Measurements from ENCODE around the gene CATSPERD.

CATSPERD gene

GRCh38 chr19:5678071-5678718 lies 42.2 kb upstream of the CATSPERD start:
- no peak for TF ChIP-seq SIN3A (IDR thresholded peaks at IDR 0.05; ENCODE audit: borderline replicate concordance, insufficient read depth, low read length)
- no peak for TF ChIP-seq TAF1 (IDR thresholded peaks at IDR 0.05; ENCODE audit: borderline replicate concordance, insufficient read depth, low read length)
- no peak for TF ChIP-seq FOXP2 (optimal IDR thresholded peaks at IDR 0.05; ENCODE audit: borderline replicate concordance, extremely low read depth, extremely low read length, insufficient read depth)
- TF ChIP-seq POLR2AphosphoS5 (IDR thresholded peaks at IDR 0.05; ENCODE audit: low read depth, low read length) = no peak
- no peak for TF ChIP-seq REST (IDR thresholded peaks at IDR 0.05; ENCODE audit: insufficient read depth in 1 of 2, low read depth in 2 of 2, low read length in 2 of 2)

GRCh38 chr19:5679289-5680083 lies 41.0 kb upstream of the CATSPERD start:
- TF ChIP-seq REST (IDR thresholded peaks at IDR 0.05; ENCODE audit: insufficient read depth in 1 of 2, low read depth in 2 of 2, low read length in 2 of 2) (no peak), FOXP2 (optimal IDR thresholded peaks at IDR 0.05; ENCODE audit: borderline replicate concordance, extremely low read depth, extremely low read length, insufficient read depth) (peak; percentile 7), POLR2AphosphoS5 (IDR thresholded peaks at IDR 0.05; ENCODE audit: low read depth, low read length) (no peak)

GRCh38 chr19:5680084-5680436 lies 40.4 kb upstream of the CATSPERD start:
- no peak; the same call in 1 of the 2 replicates for TF ChIP-seq SIN3A (IDR thresholded peaks at IDR 0.05; ENCODE audit: borderline replicate concordance, insufficient read depth, low read length)
- TF ChIP-seq FOXP2 (optimal IDR thresholded peaks at IDR 0.05; ENCODE audit: borderline replicate concordance, extremely low read depth, extremely low read length, insufficient read depth) = no peak
- no peak for TF ChIP-seq REST (IDR thresholded peaks at IDR 0.05; ENCODE audit: insufficient read depth in 1 of 2, low read depth in 2 of 2, low read length in 2 of 2)
- TF ChIP-seq TAF1 (IDR thresholded peaks at IDR 0.05; ENCODE audit: borderline replicate concordance, insufficient read depth, low read length) = no peak; the same call in 1 of the 2 replicates
- no peak for TF ChIP-seq POLR2AphosphoS5 (IDR thresholded peaks at IDR 0.05; ENCODE audit: low read depth, low read length)

GRCh38 chr19:5680437-5681368 lies 39.7 kb upstream of the CATSPERD start, which contains the start of the genes HSD11B1L and MICOS13:
HSD11B1L (plus strand) TSS chr19:5681027; CDS start chr19:5684833, 3,806 bp downstream.
MICOS13 (minus strand) TSS chr19:5680516; CDS start chr19:5680486, 30 bp downstream.
- peak; percentile 86 for TF ChIP-seq FOXP2 (optimal IDR thresholded peaks at IDR 0.05; ENCODE audit: borderline replicate concordance, extremely low read depth, extremely low read length, insufficient read depth)
- TF ChIP-seq REST (IDR thresholded peaks at IDR 0.05; ENCODE audit: insufficient read depth in 1 of 2, low read depth in 2 of 2, low read length in 2 of 2) = no peak
- peak; percentile 86 for TF ChIP-seq POLR2AphosphoS5 (IDR thresholded peaks at IDR 0.05; ENCODE audit: low read depth, low read length)
- TF ChIP-seq SIN3A (IDR thresholded peaks at IDR 0.05; ENCODE audit: borderline replicate concordance, insufficient read depth, low read length) = peak; percentile 33; the same call in 1 of the 2 replicates
- peak; percentile 71 for TF ChIP-seq TAF1 (IDR thresholded peaks at IDR 0.05; ENCODE audit: borderline replicate concordance, insufficient read depth, low read length)
